GM12878 (cell line): Measurements from ENCODE around the gene PGM5. TPM values are rescaled to one million over a fixed set of nuclear protein-coding genes. Genes with fewer than 3 reads are reported as not detected.

Experiments used
- ESRRA ChIP-seq: IDR thresholded peaks from 2 replicates; pipeline ENCODE4 v1.6.1; 2012; ENCODE audit warnings: mild to moderate bottlenecking, low read length, improper control_type of control experiment
- ETV6 ChIP-seq, 2 experiments: fragments of 450-650 bp in 1 of 2; IDR thresholded peaks in 1 of 2; conservative IDR thresholded peaks in 1 of 2; 2 replicates each; pipeline ENCODE4 v1.6.1; 2014; ENCODE audit warnings: antibody characterized with exemption in 1 of 2, borderline replicate concordance in 1 of 2, low read depth in 1 of 2, mild to moderate bottlenecking in 1 of 2, moderate library complexity in 1 of 2
- FOS ChIP-seq: IDR thresholded peaks from 3 replicates; pipeline ENCODE4 v1.6.1; 2011; ENCODE audit warnings: borderline replicate concordance; ENCODE audit not compliant: insufficient read length; ENCODE audit errors: extremely low read depth
- GABPA ChIP-seq: IDR thresholded peaks from 2 replicates; pipeline ENCODE4 v1.6.1; 2014; ENCODE audit warnings: antibody characterized with exemption, low read depth, mild to moderate bottlenecking, inconsistent platforms
- GATAD2B ChIP-seq: fragments of 450-650 bp; conservative IDR thresholded peaks from 2 replicates; pipeline ENCODE4 v1.6.1; 2017; ENCODE audit warnings: low read depth, mild to moderate bottlenecking, moderate library complexity
- JUND ChIP-seq: IDR thresholded peaks from 2 replicates; pipeline ENCODE4 v1.6.1; 2012; ENCODE audit warnings: low read depth, mild to moderate bottlenecking, low read length, improper control_type of control experiment, moderate library complexity
- PML ChIP-seq: IDR thresholded peaks from 2 replicates; pipeline ENCODE4 v1.6.1; 2012; ENCODE audit warnings: low read length, inconsistent platforms
- RBBP5 ChIP-seq: fragments of 200-600 bp; sonication (generic); conservative IDR thresholded peaks from 2 replicates; pipeline ENCODE4 v1.6.1; 2016
- SRF ChIP-seq, 2 experiments: IDR thresholded peaks; 2 replicates each; pipeline ENCODE4 v1.6.1; 2011; ENCODE audit warnings: low read depth in 2 of 2, low read length in 2 of 2, mild to moderate bottlenecking in 1 of 2, moderate library complexity in 1 of 2
- WRNIP1 ChIP-seq: IDR thresholded peaks from 2 replicates; pipeline ENCODE4 v1.6.1; 2011; ENCODE audit warnings: low read depth, low read length, improper control_type of control experiment, borderline replicate concordance
- polyA plus RNA-seq, 11 experiments: library from polyadenylated mRNA; depleted of rRNA in 4 of 11; unstranded in 6 of 11; stranded (reverse) in 5 of 11; fragments of >200 nt; fragmentation: Nextera tagmentation in 4 of 11; fragmentation: Illumina TruSeq in 1 of 11; extraction: Ambion mirVana in 4 of 11; extraction: Trizol in 1 of 11; gene quantifications; 1 replicate in 1 of 11; 2 replicates in 10 of 11; pipeline versions ENCODE4 v1.2.1 to v1.2.3, GENCODE V29; 2011 to 2016; ENCODE audit warnings: inconsistent platforms in 2 of 11, missing spikeins in 2 of 11, low read depth in 1 of 11
- total RNA-seq, 4 experiments: library from RNA; depleted of rRNA in 3 of 4; stranded (reverse); fragments of >200 nt in 3 of 4; fragmentation: Illumina TruSeq in 1 of 4; extraction: Trizol in 1 of 4; gene quantifications; 2 replicates each; pipeline versions ENCODE4 v1.2.1 to v1.2.3, GENCODE V29; 2013 to 2021
- TF ChIP-seq, protein P1 (sequence below): fragments of 450-650 bp; IDR thresholded peaks from 2 replicates; pipeline ENCODE4 v1.6.1; 2017; ENCODE audit warnings: antibody characterized with exemption, mild to moderate bottlenecking, moderate library complexity
- TF ChIP-seq, protein P2 (sequence below): IDR thresholded peaks from 2 replicates; pipeline ENCODE4 v1.6.1; 2012; ENCODE audit warnings: improper control_type of control experiment, low read depth, low read length; ENCODE audit not compliant: insufficient replicate concordance
- TF ChIP-seq, protein P3 (sequence below): fragments of 150-350 bp; IDR thresholded peaks from 2 replicates; pipeline ENCODE4 v1.6.1; 2016; ENCODE audit warnings: low read depth, low read length
- TF ChIP-seq, protein P4 (sequence below): fragments of 450-650 bp; conservative IDR thresholded peaks from 2 replicates; pipeline ENCODE4 v1.6.1; 2017; ENCODE audit warnings: mild to moderate bottlenecking, moderate library complexity

PGM5 gene
- total and polyA plus RNA-seq, 10 of the 15 experiments (the other 5 are each of a cell fraction or from before 2014, with no cell fraction given), result 0.28 to 0.73 TPM; not detected in 8

DNA sequence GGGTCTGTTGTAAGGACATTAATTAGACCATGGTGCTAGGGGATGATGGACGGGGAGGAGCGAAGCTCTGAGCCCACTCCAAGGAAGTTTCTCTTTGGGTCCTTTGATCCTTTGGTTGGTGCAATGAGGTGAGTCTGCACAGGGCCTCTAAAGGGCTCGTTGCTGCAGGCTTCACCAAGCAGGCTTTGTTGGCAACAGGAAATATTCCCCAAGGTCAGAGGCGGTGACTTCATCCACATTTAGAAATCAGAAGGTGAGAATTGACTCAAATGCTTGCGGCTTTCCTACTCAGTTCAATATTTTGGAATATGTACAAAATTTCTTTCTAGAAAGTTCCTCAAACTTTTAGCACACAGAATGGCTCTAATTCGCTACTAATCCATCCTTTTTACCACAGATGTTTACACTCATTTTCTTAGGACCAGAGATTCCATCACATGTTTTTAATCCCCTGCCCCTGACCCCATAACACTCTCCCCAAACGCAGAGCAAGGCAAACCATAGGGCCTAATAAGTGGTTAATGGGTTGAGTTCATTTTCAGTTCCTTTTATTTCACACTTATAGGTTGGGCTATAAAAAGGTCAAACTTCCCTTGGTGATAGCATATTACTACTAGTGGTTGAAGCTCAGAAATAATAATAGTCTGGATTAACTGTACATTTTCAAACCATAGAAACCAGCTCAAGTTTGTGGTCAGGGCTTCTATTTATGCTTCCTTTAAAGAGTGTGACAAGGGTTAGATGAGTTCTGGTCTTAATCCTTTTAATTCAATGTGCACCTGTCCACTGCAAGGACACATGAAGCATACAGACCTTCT, 221.6 kb downstream of the PGM5 start (continued):
- TF ChIP-seq, protein P1, sequence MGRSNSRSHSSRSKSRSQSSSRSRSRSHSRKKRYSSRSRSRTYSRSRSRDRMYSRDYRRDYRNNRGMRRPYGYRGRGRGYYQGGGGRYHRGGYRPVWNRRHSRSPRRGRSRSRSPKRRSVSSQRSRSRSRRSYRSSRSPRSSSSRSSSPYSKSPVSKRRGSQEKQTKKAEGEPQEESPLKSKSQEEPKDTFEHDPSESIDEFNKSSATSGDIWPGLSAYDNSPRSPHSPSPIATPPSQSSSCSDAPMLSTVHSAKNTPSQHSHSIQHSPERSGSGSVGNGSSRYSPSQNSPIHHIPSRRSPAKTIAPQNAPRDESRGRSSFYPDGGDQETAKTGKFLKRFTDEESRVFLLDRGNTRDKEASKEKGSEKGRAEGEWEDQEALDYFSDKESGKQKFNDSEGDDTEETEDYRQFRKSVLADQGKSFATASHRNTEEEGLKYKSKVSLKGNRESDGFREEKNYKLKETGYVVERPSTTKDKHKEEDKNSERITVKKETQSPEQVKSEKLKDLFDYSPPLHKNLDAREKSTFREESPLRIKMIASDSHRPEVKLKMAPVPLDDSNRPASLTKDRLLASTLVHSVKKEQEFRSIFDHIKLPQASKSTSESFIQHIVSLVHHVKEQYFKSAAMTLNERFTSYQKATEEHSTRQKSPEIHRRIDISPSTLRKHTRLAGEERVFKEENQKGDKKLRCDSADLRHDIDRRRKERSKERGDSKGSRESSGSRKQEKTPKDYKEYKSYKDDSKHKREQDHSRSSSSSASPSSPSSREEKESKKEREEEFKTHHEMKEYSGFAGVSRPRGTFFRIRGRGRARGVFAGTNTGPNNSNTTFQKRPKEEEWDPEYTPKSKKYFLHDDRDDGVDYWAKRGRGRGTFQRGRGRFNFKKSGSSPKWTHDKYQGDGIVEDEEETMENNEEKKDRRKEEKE, result no peak
- TF ChIP-seq GABPA, result peak; percentile 31; the same call in 1 of the 2 replicates
- peak in 1 of 2 experiments; percentile 29; a peak in 1 of 4 replicates for TF ChIP-seq ETV6 (conservative IDR thresholded peaks at IDR 0.05 in 1 of 2, IDR thresholded peaks at IDR 0.05 in 1 of 2; ENCODE audit: borderline replicate concordance in 1 of 2, low read depth in 1 of 2)
- peak; percentile 62 for TF ChIP-seq PML
- no peak for TF ChIP-seq GATAD2B
- peak in 1 of 2 experiments; percentile 36; a peak in 1 of 4 replicates for TF ChIP-seq SRF (IDR thresholded peaks at IDR 0.05; ENCODE audit: low read depth in 2 of 2, low read length in 2 of 2)
- no peak for TF ChIP-seq WRNIP1
- TF ChIP-seq, protein P2, sequence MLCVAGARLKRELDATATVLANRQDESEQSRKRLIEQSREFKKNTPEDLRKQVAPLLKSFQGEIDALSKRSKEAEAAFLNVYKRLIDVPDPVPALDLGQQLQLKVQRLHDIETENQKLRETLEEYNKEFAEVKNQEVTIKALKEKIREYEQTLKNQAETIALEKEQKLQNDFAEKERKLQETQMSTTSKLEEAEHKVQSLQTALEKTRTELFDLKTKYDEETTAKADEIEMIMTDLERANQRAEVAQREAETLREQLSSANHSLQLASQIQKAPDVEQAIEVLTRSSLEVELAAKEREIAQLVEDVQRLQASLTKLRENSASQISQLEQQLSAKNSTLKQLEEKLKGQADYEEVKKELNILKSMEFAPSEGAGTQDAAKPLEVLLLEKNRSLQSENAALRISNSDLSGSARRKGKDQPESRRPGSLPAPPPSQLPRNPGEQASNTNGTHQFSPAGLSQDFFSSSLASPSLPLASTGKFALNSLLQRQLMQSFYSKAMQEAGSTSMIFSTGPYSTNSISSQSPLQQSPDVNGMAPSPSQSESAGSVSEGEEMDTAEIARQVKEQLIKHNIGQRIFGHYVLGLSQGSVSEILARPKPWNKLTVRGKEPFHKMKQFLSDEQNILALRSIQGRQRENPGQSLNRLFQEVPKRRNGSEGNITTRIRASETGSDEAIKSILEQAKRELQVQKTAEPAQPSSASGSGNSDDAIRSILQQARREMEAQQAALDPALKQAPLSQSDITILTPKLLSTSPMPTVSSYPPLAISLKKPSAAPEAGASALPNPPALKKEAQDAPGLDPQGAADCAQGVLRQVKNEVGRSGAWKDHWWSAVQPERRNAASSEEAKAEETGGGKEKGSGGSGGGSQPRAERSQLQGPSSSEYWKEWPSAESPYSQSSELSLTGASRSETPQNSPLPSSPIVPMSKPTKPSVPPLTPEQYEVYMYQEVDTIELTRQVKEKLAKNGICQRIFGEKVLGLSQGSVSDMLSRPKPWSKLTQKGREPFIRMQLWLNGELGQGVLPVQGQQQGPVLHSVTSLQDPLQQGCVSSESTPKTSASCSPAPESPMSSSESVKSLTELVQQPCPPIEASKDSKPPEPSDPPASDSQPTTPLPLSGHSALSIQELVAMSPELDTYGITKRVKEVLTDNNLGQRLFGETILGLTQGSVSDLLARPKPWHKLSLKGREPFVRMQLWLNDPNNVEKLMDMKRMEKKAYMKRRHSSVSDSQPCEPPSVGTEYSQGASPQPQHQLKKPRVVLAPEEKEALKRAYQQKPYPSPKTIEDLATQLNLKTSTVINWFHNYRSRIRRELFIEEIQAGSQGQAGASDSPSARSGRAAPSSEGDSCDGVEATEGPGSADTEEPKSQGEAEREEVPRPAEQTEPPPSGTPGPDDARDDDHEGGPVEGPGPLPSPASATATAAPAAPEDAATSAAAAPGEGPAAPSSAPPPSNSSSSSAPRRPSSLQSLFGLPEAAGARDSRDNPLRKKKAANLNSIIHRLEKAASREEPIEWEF, result peak; percentile 60
- no peak for TF ChIP-seq RBBP5
- TF ChIP-seq JUND, result no peak
- TF ChIP-seq, protein P3, sequence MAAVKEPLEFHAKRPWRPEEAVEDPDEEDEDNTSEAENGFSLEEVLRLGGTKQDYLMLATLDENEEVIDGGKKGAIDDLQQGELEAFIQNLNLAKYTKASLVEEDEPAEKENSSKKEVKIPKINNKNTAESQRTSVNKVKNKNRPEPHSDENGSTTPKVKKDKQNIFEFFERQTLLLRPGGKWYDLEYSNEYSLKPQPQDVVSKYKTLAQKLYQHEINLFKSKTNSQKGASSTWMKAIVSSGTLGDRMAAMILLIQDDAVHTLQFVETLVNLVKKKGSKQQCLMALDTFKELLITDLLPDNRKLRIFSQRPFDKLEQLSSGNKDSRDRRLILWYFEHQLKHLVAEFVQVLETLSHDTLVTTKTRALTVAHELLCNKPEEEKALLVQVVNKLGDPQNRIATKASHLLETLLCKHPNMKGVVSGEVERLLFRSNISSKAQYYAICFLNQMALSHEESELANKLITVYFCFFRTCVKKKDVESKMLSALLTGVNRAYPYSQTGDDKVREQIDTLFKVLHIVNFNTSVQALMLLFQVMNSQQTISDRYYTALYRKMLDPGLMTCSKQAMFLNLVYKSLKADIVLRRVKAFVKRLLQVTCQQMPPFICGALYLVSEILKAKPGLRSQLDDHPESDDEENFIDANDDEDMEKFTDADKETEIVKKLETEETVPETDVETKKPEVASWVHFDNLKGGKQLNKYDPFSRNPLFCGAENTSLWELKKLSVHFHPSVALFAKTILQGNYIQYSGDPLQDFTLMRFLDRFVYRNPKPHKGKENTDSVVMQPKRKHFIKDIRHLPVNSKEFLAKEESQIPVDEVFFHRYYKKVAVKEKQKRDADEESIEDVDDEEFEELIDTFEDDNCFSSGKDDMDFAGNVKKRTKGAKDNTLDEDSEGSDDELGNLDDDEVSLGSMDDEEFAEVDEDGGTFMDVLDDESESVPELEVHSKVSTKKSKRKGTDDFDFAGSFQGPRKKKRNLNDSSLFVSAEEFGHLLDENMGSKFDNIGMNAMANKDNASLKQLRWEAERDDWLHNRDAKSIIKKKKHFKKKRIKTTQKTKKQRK, result no peak
- TF ChIP-seq ESRRA, result peak; percentile 20; the same call in 1 of the 2 replicates
- TF ChIP-seq, protein P4, sequence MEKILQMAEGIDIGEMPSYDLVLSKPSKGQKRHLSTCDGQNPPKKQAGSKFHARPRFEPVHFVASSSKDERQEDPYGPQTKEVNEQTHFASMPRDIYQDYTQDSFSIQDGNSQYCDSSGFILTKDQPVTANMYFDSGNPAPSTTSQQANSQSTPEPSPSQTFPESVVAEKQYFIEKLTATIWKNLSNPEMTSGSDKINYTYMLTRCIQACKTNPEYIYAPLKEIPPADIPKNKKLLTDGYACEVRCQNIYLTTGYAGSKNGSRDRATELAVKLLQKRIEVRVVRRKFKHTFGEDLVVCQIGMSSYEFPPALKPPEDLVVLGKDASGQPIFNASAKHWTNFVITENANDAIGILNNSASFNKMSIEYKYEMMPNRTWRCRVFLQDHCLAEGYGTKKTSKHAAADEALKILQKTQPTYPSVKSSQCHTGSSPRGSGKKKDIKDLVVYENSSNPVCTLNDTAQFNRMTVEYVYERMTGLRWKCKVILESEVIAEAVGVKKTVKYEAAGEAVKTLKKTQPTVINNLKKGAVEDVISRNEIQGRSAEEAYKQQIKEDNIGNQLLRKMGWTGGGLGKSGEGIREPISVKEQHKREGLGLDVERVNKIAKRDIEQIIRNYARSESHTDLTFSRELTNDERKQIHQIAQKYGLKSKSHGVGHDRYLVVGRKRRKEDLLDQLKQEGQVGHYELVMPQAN, result no peak
- no peak for TF ChIP-seq FOS
